Naive thymus-derived CD4-positive, alpha-beta T cell (primary cell): Measurements from ENCODE around the gene RERG. TPM values are rescaled to one million over a fixed set of nuclear protein-coding genes. Genes with fewer than 3 reads are reported as not detected.

ENCODE experiments used
- ATAC-seq: fragments of 150-1000 bp; cut with Tn5 transposase; 2 replicates; pipeline ENCODE4 v1.10.0; 2021; ENCODE audit warnings: mild to moderate bottlenecking, moderate library complexity
- CTCF ChIA-PET: fragments of 350-600 bp; sonication (Branson Sonifier 250); formaldehyde crosslinking; loops from one replicate; lab custom pipeline; 2021; ENCODE audit warnings: antibody characterized with exemption; lab: Charles Lee
- POLR2A ChIA-PET: fragments of 350-600 bp; sonication (Branson Sonifier 250); formaldehyde crosslinking; loops from one replicate; lab custom pipeline; 2021; ENCODE audit warnings: antibody characterized with exemption, inconsistent platforms; lab: Charles Lee
- DNase-seq, 9 donors: peaks; one replicate each; pipeline versions ENCODE4 v3.0.0 to v3.0.0-alpha.2; 2020 to 2022; ENCODE audit warnings: mixed read lengths in 1 of 9
- H3K27ac ChIP-seq: one replicate; pipeline ENCODE4 v1.7.0; 2013; ENCODE audit warnings: mild to moderate bottlenecking, low read depth, low read length, moderate library complexity
- H3K27me3 ChIP-seq, 2 donors: one replicate each; pipeline ENCODE4 v1.7.0; 2013; ENCODE audit warnings: low read length in 2 of 2, mild to moderate bottlenecking in 2 of 2, moderate library complexity in 2 of 2; ENCODE audit not compliant: control insufficient read depth in 2 of 2, insufficient read depth in 2 of 2
- H3K36me3 ChIP-seq, 3 experiments: 1 replicate in 2 of 3; 2 replicates in 1 of 3; pipeline ENCODE4 v1.7.0; 2013; ENCODE audit warnings: low read length in 3 of 3, mild to moderate bottlenecking in 3 of 3, moderate library complexity in 1 of 3; ENCODE audit not compliant: insufficient read depth in 3 of 3, control insufficient read depth in 2 of 3
- H3K4me1 ChIP-seq, 2 donors: one replicate each; pipeline ENCODE4 v1.7.0; 2013; ENCODE audit warnings: low read length in 2 of 2, mild to moderate bottlenecking in 2 of 2, moderate library complexity in 1 of 2; ENCODE audit not compliant: control insufficient read depth in 2 of 2, insufficient read depth in 2 of 2
- H3K4me3 ChIP-seq: 2 replicates; pipeline ENCODE4 v1.7.0; 2013; ENCODE audit warnings: mild to moderate bottlenecking, low read length
- H3K9me3 ChIP-seq, 3 experiments: 1 replicate in 2 of 3; 2 replicates in 1 of 3; pipeline ENCODE4 v1.7.0; 2013; ENCODE audit warnings: low read length in 3 of 3; ENCODE audit not compliant: control insufficient read depth in 2 of 3
- H3K27ac Mint-ChIP-seq, 9 donors: one replicate each; pipeline ENCODE4 v1.8.0; 2020 to 2022; ENCODE audit warnings: mixed read lengths in 9 of 9, mild to moderate bottlenecking in 8 of 9, moderate library complexity in 5 of 9, inconsistent platforms in 2 of 9
- H3K27me3 Mint-ChIP-seq, 5 donors: one replicate each; pipeline ENCODE4 v1.8.0; 2021 to 2022; ENCODE audit warnings: mixed read lengths in 5 of 5, mild to moderate bottlenecking in 1 of 5
- H3K36me3 Mint-ChIP-seq, 5 donors: one replicate each; pipeline ENCODE4 v1.8.0; 2020 to 2022; ENCODE audit warnings: mixed read lengths in 5 of 5, mild to moderate bottlenecking in 3 of 5, inconsistent platforms in 1 of 5
- H3K4me1 Mint-ChIP-seq, 7 donors: one replicate each; pipeline ENCODE4 v1.8.0; 2020 to 2022; ENCODE audit warnings: mixed read lengths in 7 of 7, mild to moderate bottlenecking in 3 of 7, inconsistent platforms in 1 of 7
- H3K4me3 Mint-ChIP-seq, 10 donors: one replicate each; pipeline ENCODE4 v1.8.0; 2020 to 2022; ENCODE audit warnings: mild to moderate bottlenecking in 10 of 10, mixed read lengths in 10 of 10, moderate library complexity in 6 of 10, inconsistent platforms in 2 of 10
- H3K9me3 Mint-ChIP-seq, 11 donors: one replicate each; pipeline ENCODE4 v1.8.0; 2020 to 2022; ENCODE audit warnings: mixed read lengths in 11 of 11, mild to moderate bottlenecking in 4 of 11, inconsistent platforms in 1 of 11, moderate library complexity in 1 of 11
- intact Hi-C, 2 donors: fragments of 100-400 bp; cut with micrococcal nuclease; formaldehyde crosslinking; loops; one replicate each; pipeline ENCODE4 v1.15.1; 2023
- polyA plus RNA-seq, 2 donors: library from polyadenylated mRNA; unstranded; fragments of 300-500 nt; fragmentation: Illumina TruSeq; gene quantifications; one replicate each; pipeline ENCODE4 v1.2.3, GENCODE V29; 2021
- total RNA-seq, 6 experiments: library from RNA in 5 of 6; stranded (reverse) in 5 of 6; gene quantifications; 1 replicate in 5 of 6; 2 replicates in 1 of 6; pipeline ENCODE4 v1.2.3 and lab custom pipeline; 2021 to 2026

The RERG gene
- total and polyA plus RNA-seq, 7 experiments from 2014 or later: 0.35 TPM; not detected in 6

- Histone ChIP-seq H3K4me1 (no peaks in the 10 kb centered on the region), H3K27ac (no peak overlapping the region), H3K36me3 (no peaks in the 10 kb centered on the region), H3K4me3 (no peak overlapping the region), H3K9me3 (no peaks in the 10 kb centered on the region), H3K27me3 (no peaks in the 10 kb centered on the region)
- intact Hi-C loops: no loop called here
- peaks cover 4 to 42% (median 18%) of the 10 kb centered on the region in 5 donors for H3K27me3 Mint-ChIP-seq
- CTCF ChIA-PET: no interaction called here
- no peak overlapping the region for H3K27ac Mint-ChIP-seq
- no peaks in the 10 kb centered on the region for H3K36me3 Mint-ChIP-seq
- POLR2A ChIA-PET: no interaction called here
- no peak for ATAC-seq
- no peaks in the 10 kb centered on the region for H3K4me1 Mint-ChIP-seq
- H3K4me3 Mint-ChIP-seq: no peak overlapping the region
- H3K9me3 Mint-ChIP-seq: no peaks in the 10 kb centered on the region
- DNase-seq: no peak
These were observed 25.0 kb downstream of the RERG start for GRCh38 chr12:15196221-15196620.

GRCh38 chr12:15194456-15195368 lies 26.5 kb downstream of the RERG start:
- no peak overlapping the region for H3K27ac Mint-ChIP-seq
- no peak overlapping the region for H3K27ac ChIP-seq
- H3K36me3 Mint-ChIP-seq: no peaks in the 10 kb centered on the region
- H3K27me3 ChIP-seq: no peaks in the 10 kb centered on the region
- ChIA-PET POLR2A (no interaction called here), CTCF (no interaction called here)
- H3K27me3 Mint-ChIP-seq: peaks cover 4 to 36% (median 18%) of the 10 kb centered on the region in 5 donors
- intact Hi-C loops: no loop called here
- no peaks in the 10 kb centered on the region for H3K4me1 Mint-ChIP-seq
- ATAC-seq: no peak
- H3K4me3 ChIP-seq: no peak overlapping the region
- H3K4me3 Mint-ChIP-seq: no peak overlapping the region
- H3K36me3 ChIP-seq: no peaks in the 10 kb centered on the region
- H3K9me3 ChIP-seq: no peaks in the 10 kb centered on the region
- DNase-seq: no peak
- no peaks in the 10 kb centered on the region for H3K4me1 ChIP-seq
- no peaks in the 10 kb centered on the region for H3K9me3 Mint-ChIP-seq

DNA sequence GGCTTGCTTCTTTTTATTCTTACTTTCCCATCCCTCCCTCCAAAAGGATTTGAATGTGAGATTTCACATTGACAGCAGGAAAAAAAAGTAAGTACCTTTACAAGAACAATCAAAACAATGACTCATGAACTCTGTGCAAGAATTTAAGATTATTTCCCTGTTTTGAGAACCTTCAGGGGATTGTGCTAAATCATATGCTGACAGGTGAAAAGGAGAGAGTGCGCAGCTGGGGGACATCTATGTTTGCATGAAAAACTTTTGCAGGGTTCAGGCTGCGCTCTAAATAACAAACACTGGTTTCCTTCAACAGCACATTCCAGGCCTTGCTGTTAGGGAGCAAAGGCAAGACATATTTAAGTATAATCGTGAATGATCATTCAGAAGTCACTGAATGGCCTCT lies 27.3 kb downstream of the RERG start:
- POLR2A ChIA-PET: no interaction called here
- Mint-ChIP-seq H3K9me3 (no peaks in the 10 kb centered on the region), H3K27me3 (peaks cover 4 to 32% (median 18%) of the 10 kb centered on the region in 5 donors), H3K4me1 (no peaks in the 10 kb centered on the region), H3K27ac (no peak overlapping the region), H3K4me3 (no peak overlapping the region), H3K36me3 (no peaks in the 10 kb centered on the region)
- no peak overlapping the region for H3K27ac ChIP-seq
- H3K4me3 ChIP-seq: no peak overlapping the region
- intact Hi-C loops: no loop called here
- H3K4me1 ChIP-seq: no peaks in the 10 kb centered on the region
- H3K27me3 ChIP-seq: no peaks in the 10 kb centered on the region
- H3K36me3 ChIP-seq: no peaks in the 10 kb centered on the region
- ATAC-seq (no peak), DNase-seq (no peak)
- H3K9me3 ChIP-seq: no peaks in the 10 kb centered on the region
- CTCF ChIA-PET: no interaction called here

- H3K4me1 Mint-ChIP-seq: no peaks in the 10 kb centered on the region
- H3K4me3 ChIP-seq: no peak overlapping the region
- intact Hi-C loops: no loop called here
- ChIA-PET POLR2A (no interaction called here), CTCF (no interaction called here)
- no peaks in the 10 kb centered on the region for H3K36me3 Mint-ChIP-seq
- H3K36me3 ChIP-seq: no peaks in the 10 kb centered on the region
- no peaks in the 10 kb centered on the region for H3K27me3 ChIP-seq
- no peaks in the 10 kb centered on the region for H3K9me3 Mint-ChIP-seq
- DNase-seq (no peak), ATAC-seq (no peak)
- no peak overlapping the region for H3K27ac ChIP-seq
- no peak overlapping the region for H3K4me3 Mint-ChIP-seq
- no peaks in the 10 kb centered on the region for H3K9me3 ChIP-seq
- H3K27me3 Mint-ChIP-seq: peaks cover 4 to 32% (median 18%) of the 10 kb centered on the region in 5 donors
- no peaks in the 10 kb centered on the region for H3K4me1 ChIP-seq
- no peak overlapping the region for H3K27ac Mint-ChIP-seq
These were observed 28.5 kb downstream of the RERG start for GRCh38 chr12:15192720-15193119.

DNA sequence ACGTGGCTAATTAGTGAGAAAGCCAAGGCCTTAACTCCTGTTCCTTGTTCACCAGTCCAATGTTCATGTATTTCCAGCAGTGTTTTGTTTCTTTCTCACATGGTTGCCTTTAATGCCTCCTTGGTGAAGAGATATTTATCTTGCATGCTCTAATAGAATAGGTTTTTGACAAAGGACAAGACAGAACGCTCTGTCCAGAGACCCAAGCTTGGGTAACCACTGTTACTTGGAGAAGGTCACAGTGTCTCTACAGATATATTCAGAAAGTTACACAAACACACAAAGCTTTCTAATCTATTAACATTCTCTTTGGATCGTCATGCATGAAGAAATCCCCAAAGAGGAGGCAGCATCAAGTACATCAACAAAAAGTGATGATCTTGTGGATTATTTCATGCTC lies 33.1 kb downstream of the RERG start:
- CTCF ChIA-PET: no interaction called here
- Histone ChIP-seq H3K4me1 (no peaks in the 10 kb centered on the region), H3K27ac (no peak overlapping the region), H3K36me3 (no peaks in the 10 kb centered on the region), H3K27me3 (no peaks in the 10 kb centered on the region), H3K9me3 (no peaks in the 10 kb centered on the region), H3K4me3 (no peak overlapping the region)
- POLR2A ChIA-PET: no interaction called here
- H3K9me3 Mint-ChIP-seq: no peaks in the 10 kb centered on the region
- H3K4me3 Mint-ChIP-seq: no peak overlapping the region
- no peak for DNase-seq
- H3K4me1 Mint-ChIP-seq: no peaks in the 10 kb centered on the region
- intact Hi-C loops: no loop called here
- ATAC-seq: no peak
- H3K36me3 Mint-ChIP-seq: no peaks in the 10 kb centered on the region
- H3K27ac Mint-ChIP-seq: no peak overlapping the region
- peaks cover 0 to 18% (median 6%) of the 10 kb centered on the region in 5 donors for H3K27me3 Mint-ChIP-seq

DNA sequence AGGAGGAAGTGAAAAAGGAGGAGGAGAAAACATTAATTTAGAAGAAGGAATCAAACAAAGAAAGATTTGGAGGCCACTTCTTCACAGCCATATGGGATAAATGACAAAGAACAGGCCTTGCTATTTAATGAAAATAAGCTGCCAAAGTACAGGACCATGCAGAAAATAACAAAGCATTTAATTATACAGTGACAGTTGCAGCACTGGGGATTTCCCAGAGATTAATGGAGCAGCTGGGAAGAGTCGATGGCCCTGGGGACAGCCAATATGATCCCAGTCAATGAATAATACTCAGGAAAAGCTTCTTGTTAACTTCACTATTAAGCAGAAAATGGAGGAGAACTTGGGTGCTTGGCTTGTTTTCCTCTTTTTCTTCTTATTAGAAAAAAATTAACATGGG lies 34.6 kb downstream of the RERG start:
- no peak overlapping the region for H3K27ac Mint-ChIP-seq
- H3K4me1 ChIP-seq: no peaks in the 10 kb centered on the region
- CTCF ChIA-PET: no interaction called here
- peaks cover 0 to 13% (median 4%) of the 10 kb centered on the region in 5 donors for H3K27me3 Mint-ChIP-seq
- intact Hi-C loops: no loop called here
- H3K27me3 ChIP-seq: no peaks in the 10 kb centered on the region
- no peak overlapping the region for H3K4me3 Mint-ChIP-seq
- no peaks in the 10 kb centered on the region for H3K9me3 Mint-ChIP-seq
- POLR2A ChIA-PET: no interaction called here
- DNase-seq (no peak), ATAC-seq (no peak)
- H3K36me3 ChIP-seq: no peaks in the 10 kb centered on the region
- H3K4me1 Mint-ChIP-seq: no peaks in the 10 kb centered on the region
- no peaks in the 10 kb centered on the region for H3K9me3 ChIP-seq
- no peaks in the 10 kb centered on the region for H3K36me3 Mint-ChIP-seq
- H3K27ac ChIP-seq: no peak overlapping the region
- H3K4me3 ChIP-seq: no peak overlapping the region

- Mint-ChIP-seq H3K9me3 (no peaks in the 10 kb centered on the region), H3K27me3 (peaks cover 0 to 10% (median 6%) of the 10 kb centered on the region in 5 donors), H3K4me1 (no peaks in the 10 kb centered on the region), H3K36me3 (no peaks in the 10 kb centered on the region), H3K4me3 (no peak overlapping the region), H3K27ac (no peak overlapping the region)
- intact Hi-C loops: no loop called here
- Histone ChIP-seq H3K4me3 (no peak overlapping the region), H3K4me1 (no peaks in the 10 kb centered on the region), H3K27ac (no peak overlapping the region), H3K9me3 (no peaks in the 10 kb centered on the region), H3K36me3 (no peaks in the 10 kb centered on the region), H3K27me3 (no peaks in the 10 kb centered on the region)
- CTCF ChIA-PET: no interaction called here
- no peak for ATAC-seq
- POLR2A ChIA-PET: no interaction called here
- DNase-seq: no peak
These were observed 36.7 kb downstream of the RERG start for GRCh38 chr12:15184484-15184883.
